Gastrocnemius medialis (tissue), 4 donors: ENCODE results near the gene TRIM47. TPM values are rescaled to one million over a fixed set of nuclear protein-coding genes. Genes with fewer than 3 reads are reported as not detected.
"Not testable (repeated sequence)": the region's sequence is repeated elsewhere in the genome, so short reads cannot be mapped to it uniquely, and the experiment has no call there.

ENCODE experiments used
- ATAC-seq, 2 donors: fragments of 150-250 bp; one replicate each; pipeline ENCODE4 v1.9.1; 2016
- DNase-seq, 2 donors: peaks; one replicate each; pipeline ENCODE4 v3.0.0-alpha.2; 2019
- H3K27ac ChIP-seq, 4 donors: fragments of 200-600 bp; sonication (generic); 1 replicate in 1 of 4; 2 replicates in 3 of 4; pipeline ENCODE4 v1.5.1; 2016 to 2018; ENCODE audit warnings: mild to moderate bottlenecking in 2 of 4, moderate library complexity in 1 of 4
- H3K27me3 ChIP-seq, 3 donors: fragments of 200-600 bp; sonication (generic) in 2 of 3; 1 replicate in 1 of 3; 2 replicates in 2 of 3; pipeline versions ENCODE4 v1.5.1 to v1.6.0; 2016 to 2019; ENCODE audit warnings: mild to moderate bottlenecking in 1 of 3, moderate library complexity in 1 of 3
- H3K36me3 ChIP-seq, 2 donors: fragments of 200-600 bp; sonication (generic) in 1 of 2; one replicate each; pipeline ENCODE4 v1.5.1; 2017 to 2018
- H3K4me1 ChIP-seq, 2 donors: fragments of 200-600 bp; sonication (generic) in 1 of 2; one replicate each; pipeline ENCODE4 v1.5.1; 2016 to 2017; ENCODE audit warnings: mild to moderate bottlenecking in 2 of 2
- H3K4me3 ChIP-seq, 4 donors: fragments of 200-600 bp; sonication (generic) in 3 of 4; 1 replicate in 1 of 4; 2 replicates in 3 of 4; pipeline ENCODE4 v1.5.1; 2016 to 2019; ENCODE audit warnings: mild to moderate bottlenecking in 2 of 4
- H3K9me3 ChIP-seq, 3 donors: fragments of 200-600 bp; sonication (generic) in 2 of 3; 1 replicate in 1 of 3; 2 replicates in 2 of 3; pipeline ENCODE4 v1.5.1; 2016 to 2019
- POLR2A ChIP-seq, 2 donors: fragments of 450-650 bp; IDR thresholded peaks; one replicate each; pipeline ENCODE4 v1.6.1; 2017; ENCODE audit warnings: antibody characterized with exemption in 2 of 2, mild to moderate bottlenecking in 2 of 2, moderate library complexity in 2 of 2
- in situ Hi-C, 4 donors: fragments of 200-750 bp; cut with MboI; loops; one replicate each; pipeline versions ENCODE4 v1.15.0 to v1.8.0; 2017; ENCODE audit warnings: low sequenced_read_pairs in 4 of 4
- intact Hi-C: fragments of 100-400 bp; cut with DNase I; formaldehyde crosslinking; loops from one replicate; pipeline ENCODE4 v1.15.1; 2023; ENCODE audit warnings: low total_unique reads
- total RNA-seq, 4 donors: library from RNA; depleted of rRNA; stranded (reverse); fragments of >200 nt; gene quantifications; one replicate each; pipeline versions ENCODE4 v1.1.0 to v1.2.3, GENCODE V29; 2016
- TF ChIP-seq, protein P1 (sequence below), 5 experiments: fragments of 450-650 bp in 3 of 5; fragments of 200-600 bp in 2 of 5; sonication (generic) in 2 of 5; IDR thresholded peaks in 4 of 5; conservative IDR thresholded peaks in 1 of 5; 1 replicate in 4 of 5; 2 replicates in 1 of 5; pipeline ENCODE4 v1.5.1; 2016 to 2019; ENCODE audit warnings: antibody characterized with exemption in 5 of 5, mild to moderate bottlenecking in 3 of 5, moderate library complexity in 3 of 5

Gene TRIM47
- total RNA-seq, 4 donors from 2014 or later: 9.5 to 18.4 (median 15.5) TPM

DNA sequence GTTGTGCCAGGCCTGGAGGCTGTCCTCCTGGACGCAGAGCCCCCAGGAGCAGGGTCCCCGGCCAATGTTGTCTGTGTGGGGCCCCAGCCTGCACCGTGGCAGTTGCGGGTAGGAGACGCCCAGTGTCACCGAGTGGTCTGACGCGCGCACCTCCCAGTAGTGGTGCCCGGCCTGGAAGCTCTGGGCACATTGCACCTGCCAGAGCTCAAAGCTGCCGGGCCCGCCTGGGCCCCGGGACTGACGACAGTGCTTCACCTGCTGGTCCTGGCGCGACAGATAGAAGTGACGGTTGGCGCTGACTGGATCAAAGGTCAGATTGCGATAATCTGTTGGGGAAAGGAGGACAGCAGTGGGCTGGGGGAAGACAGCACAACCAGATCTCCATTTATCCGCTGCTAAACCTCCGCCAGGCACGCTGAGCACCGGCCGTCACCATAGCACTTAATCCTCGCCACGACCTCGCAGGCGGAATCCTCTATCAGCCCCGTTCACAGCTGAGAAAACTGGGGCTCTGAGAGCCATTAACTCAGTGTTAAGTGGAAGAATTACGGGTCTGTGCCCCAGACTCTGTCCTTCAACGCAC lies 12.7 kb upstream of the TRIM47 start:
- peaks cover 10 to 21% of the 10 kb centered on the region in 2 donors for H3K4me1 ChIP-seq
- H3K9me3 ChIP-seq: no peaks in the 10 kb centered on the region
- no peak for ATAC-seq
- no peak overlapping the region for H3K27ac ChIP-seq
- TF ChIP-seq, protein P1, sequence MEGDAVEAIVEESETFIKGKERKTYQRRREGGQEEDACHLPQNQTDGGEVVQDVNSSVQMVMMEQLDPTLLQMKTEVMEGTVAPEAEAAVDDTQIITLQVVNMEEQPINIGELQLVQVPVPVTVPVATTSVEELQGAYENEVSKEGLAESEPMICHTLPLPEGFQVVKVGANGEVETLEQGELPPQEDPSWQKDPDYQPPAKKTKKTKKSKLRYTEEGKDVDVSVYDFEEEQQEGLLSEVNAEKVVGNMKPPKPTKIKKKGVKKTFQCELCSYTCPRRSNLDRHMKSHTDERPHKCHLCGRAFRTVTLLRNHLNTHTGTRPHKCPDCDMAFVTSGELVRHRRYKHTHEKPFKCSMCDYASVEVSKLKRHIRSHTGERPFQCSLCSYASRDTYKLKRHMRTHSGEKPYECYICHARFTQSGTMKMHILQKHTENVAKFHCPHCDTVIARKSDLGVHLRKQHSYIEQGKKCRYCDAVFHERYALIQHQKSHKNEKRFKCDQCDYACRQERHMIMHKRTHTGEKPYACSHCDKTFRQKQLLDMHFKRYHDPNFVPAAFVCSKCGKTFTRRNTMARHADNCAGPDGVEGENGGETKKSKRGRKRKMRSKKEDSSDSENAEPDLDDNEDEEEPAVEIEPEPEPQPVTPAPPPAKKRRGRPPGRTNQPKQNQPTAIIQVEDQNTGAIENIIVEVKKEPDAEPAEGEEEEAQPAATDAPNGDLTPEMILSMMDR (IDR thresholded peaks at IDR 0.05 in 4 of 5, conservative IDR thresholded peaks at IDR 0.05 in 1 of 5): no peak
- TF ChIP-seq POLR2A (IDR thresholded peaks at IDR 0.05): no peak
- no peak for DNase-seq
- in situ Hi-C loops (loop anchor here in 1 of 4 donors (25.0 kb wide), 1 partner anchor 129 kb away; the partner anchor contains the start of gene GALK1), intact Hi-C loops (no loop called here)
- H3K4me3 ChIP-seq: no peak overlapping the region
- H3K36me3 ChIP-seq: peaks cover 0 to 12% of the 10 kb centered on the region in 2 donors
- H3K27me3 ChIP-seq: no peaks in the 10 kb centered on the region

DNA sequence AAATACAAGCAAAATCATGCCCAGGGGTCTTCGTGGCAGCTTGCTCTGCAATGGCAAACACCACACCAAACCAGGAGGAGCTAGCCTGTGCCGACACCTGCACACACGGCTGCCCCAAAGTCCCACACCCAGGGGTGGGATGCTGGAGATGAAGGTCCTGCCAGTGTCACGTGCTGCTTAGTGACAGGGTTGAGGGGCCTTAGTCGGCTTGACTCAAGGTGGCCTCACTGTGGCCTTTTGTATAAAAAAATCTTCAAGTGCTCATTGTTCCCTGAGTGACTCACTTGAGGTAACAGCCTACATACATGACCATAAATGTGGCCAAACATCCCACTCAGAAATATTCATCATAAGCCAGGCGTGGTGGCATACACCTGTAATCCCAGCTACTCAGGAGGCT lies 11.1 kb upstream of the TRIM47 start:
- intact Hi-C loops (no loop called here), in situ Hi-C loops (loop anchor here in 1 of 4 donors (25.0 kb wide), 1 partner anchor 127 kb away; the partner anchor contains the start of gene GALK1)
- Histone ChIP-seq H3K9me3 (no peaks in the 10 kb centered on the region), H3K4me1 (peaks cover 0 to 5% of the 10 kb centered on the region in 2 donors), H3K27me3 (no peaks in the 10 kb centered on the region), H3K4me3 (no peak overlapping the region), H3K36me3 (peaks cover 0 to 12% of the 10 kb centered on the region in 2 donors), H3K27ac (no peak overlapping the region)
- ATAC-seq (no peak), DNase-seq (no peak)
- TF ChIP-seq POLR2A (IDR thresholded peaks at IDR 0.05): no peak
- TF ChIP-seq, protein P1 (IDR thresholded peaks at IDR 0.05 in 4 of 5, conservative IDR thresholded peaks at IDR 0.05 in 1 of 5): no peak

DNA sequence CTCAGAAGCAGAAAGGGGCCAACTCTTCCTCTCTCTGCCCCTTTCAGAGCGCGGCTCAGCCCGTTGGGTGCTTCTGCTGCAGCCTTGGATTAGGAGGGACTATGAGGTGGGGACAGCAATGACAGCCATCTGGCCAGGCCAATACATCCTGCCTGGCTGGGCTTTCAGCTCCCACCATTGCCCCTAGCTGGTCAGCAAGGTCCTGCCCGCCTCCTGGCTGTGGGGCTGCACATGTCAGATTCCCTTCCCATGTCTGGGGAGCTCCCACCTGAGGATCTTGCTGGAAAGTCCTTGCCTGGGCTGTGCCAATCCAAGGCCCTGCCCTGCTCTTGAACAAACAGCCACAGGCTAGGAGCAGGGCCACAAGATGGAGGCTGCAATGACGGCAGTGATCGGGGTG lies 10.1 kb upstream of the TRIM47 start:
- no peak for ATAC-seq
- intact Hi-C loops: no loop called here
- no peak overlapping the region for H3K27ac ChIP-seq
- no peak for DNase-seq
- peaks cover 0 to 12% of the 10 kb centered on the region in 2 donors for H3K36me3 ChIP-seq
- H3K4me3 ChIP-seq: no peak overlapping the region
- H3K4me1 ChIP-seq: no peaks in the 10 kb centered on the region
- in situ Hi-C loops: loop anchor here in 1 of 4 donors (25.0 kb wide), 1 partner anchor 126 kb away; the partner anchor contains the start of gene GALK1
- no peaks in the 10 kb centered on the region for H3K27me3 ChIP-seq
- TF ChIP-seq POLR2A (IDR thresholded peaks at IDR 0.05): no peak
- TF ChIP-seq, protein P1 (IDR thresholded peaks at IDR 0.05 in 4 of 5, conservative IDR thresholded peaks at IDR 0.05 in 1 of 5): no peak
- no peaks in the 10 kb centered on the region for H3K9me3 ChIP-seq

DNA sequence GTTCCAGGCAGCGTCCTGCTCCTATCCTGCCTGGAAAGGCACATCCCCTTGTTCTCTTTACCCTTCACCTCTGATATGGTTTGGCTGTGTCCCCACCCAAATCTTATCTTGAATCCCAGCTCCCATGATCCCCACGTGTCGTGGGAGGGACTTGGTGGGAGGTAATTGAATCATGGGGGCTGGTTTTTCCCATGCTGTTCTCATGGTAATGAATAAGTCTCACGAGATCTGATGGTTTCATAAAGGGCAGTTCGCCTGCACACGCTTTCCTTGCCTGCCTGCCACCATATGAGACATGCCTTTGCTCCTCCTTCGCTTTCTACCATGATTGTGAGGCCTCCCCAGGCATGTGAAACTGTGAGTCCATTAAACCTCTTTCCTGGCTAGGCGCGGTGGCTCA lies 7.5 kb upstream of the TRIM47 start:
- H3K36me3 ChIP-seq, intact Hi-C loops, DNase-seq, H3K9me3 ChIP-seq, H3K4me1 ChIP-seq, H3K27ac ChIP-seq, ATAC-seq, H3K27me3 ChIP-seq, H3K4me3 ChIP-seq: not testable (repeated sequence)
- in situ Hi-C loops: loop anchor here in 1 of 4 donors (25.0 kb wide), 1 partner anchor 124 kb away; the partner anchor contains the start of gene GALK1

DNA sequence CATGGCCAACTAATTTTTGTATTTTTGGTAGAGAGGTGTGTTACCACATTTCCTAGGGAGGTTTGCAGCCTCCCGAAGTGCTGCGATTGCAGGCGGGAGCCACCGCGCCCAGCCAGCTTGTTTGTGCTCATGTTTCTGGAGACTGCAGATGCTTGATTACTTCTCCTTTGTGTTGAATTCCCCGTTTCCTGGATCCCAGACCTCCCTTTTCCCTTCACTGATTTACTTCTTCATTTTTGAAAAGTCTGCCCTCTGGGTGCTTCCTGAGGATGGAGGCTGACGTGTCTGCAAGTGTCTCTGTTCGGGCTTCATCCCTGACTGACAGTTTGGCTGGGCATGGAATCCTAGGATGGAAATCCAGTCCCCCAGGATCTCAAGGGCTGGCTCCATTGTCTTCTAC lies 7.0 kb upstream of the TRIM47 start:
- no peak overlapping the region for H3K4me3 ChIP-seq
- no peak overlapping the region for H3K27ac ChIP-seq
- in situ Hi-C loops: loop anchor here in 1 of 4 donors (25.0 kb wide), 1 partner anchor 123 kb away; the partner anchor contains the start of gene GALK1
- H3K4me1 ChIP-seq: no peaks in the 10 kb centered on the region
- H3K27me3 ChIP-seq: no peaks in the 10 kb centered on the region
- H3K36me3 ChIP-seq: peaks cover 0 to 4% of the 10 kb centered on the region in 2 donors
- intact Hi-C loops: no loop called here
- ATAC-seq (no peak), DNase-seq (no peak)
- no peak for TF ChIP-seq POLR2A (IDR thresholded peaks at IDR 0.05)
- TF ChIP-seq, protein P1 (IDR thresholded peaks at IDR 0.05 in 4 of 5, conservative IDR thresholded peaks at IDR 0.05 in 1 of 5): no peak
- H3K9me3 ChIP-seq: no peaks in the 10 kb centered on the region
